Measurements from ENCODE around the gene FRMD4B.

- peak in 1 of 6 experiments; percentile 22 for TF ChIP-seq CTCF (IDR thresholded peaks at IDR 0.05)
- TF ChIP-seq POLR2A (IDR thresholded peaks at IDR 0.05), result no peak
Observed at GRCh38 chr3:69178838-69179739, 206.8 kb downstream of the FRMD4B start.
